Liver (tissue), 9 donors: Measurements from ENCODE around the gene HSD17B4. TPM values are rescaled to one million over a fixed set of nuclear protein-coding genes. Genes with fewer than 3 reads are reported as not detected.

Experiments
- DNase-seq: peaks from one replicate; pipeline ENCODE4 v3.0.0-alpha.2; 2017; ENCODE audit warnings: low spot score
- H3K27ac ChIP-seq, 2 donors: one replicate each; pipeline ENCODE4 v1.7.0; 2013; ENCODE audit warnings: inconsistent platforms in 2 of 2, low read length in 2 of 2, control low read depth in 1 of 2, low read depth in 1 of 2, mild to moderate bottlenecking in 1 of 2
- H3K27me3 ChIP-seq, 4 donors: one replicate each; pipeline versions ENCODE4 v1.6.1 to v1.7.0; 2013; ENCODE audit warnings: low read length in 3 of 4, inconsistent platforms in 1 of 4, mild to moderate bottlenecking in 1 of 4, moderate library complexity in 1 of 4; ENCODE audit not compliant: control insufficient read depth in 4 of 4, insufficient read depth in 4 of 4
- H3K36me3 ChIP-seq, 4 donors: one replicate each; pipeline versions ENCODE4 v1.6.1 to v1.7.0; 2013; ENCODE audit warnings: low read length in 3 of 4, mild to moderate bottlenecking in 3 of 4, low read depth in 1 of 4, moderate library complexity in 1 of 4; ENCODE audit not compliant: control insufficient read depth in 4 of 4, insufficient read depth in 3 of 4
- H3K4me1 ChIP-seq, 4 donors: one replicate each; pipeline versions ENCODE4 v1.6.1 to v1.7.0; 2013; ENCODE audit warnings: low read length in 3 of 4, mild to moderate bottlenecking in 3 of 4, moderate library complexity in 1 of 4; ENCODE audit not compliant: control insufficient read depth in 4 of 4, insufficient read depth in 4 of 4
- H3K4me3 ChIP-seq, 3 donors: one replicate each; pipeline versions ENCODE4 v1.6.1 to v1.7.0; 2013; ENCODE audit warnings: low read length in 3 of 3, control low read depth in 1 of 3, low read depth in 1 of 3, mild to moderate bottlenecking in 1 of 3
- H3K9ac ChIP-seq, 2 donors: one replicate each; pipeline ENCODE4 v1.7.0; 2013; ENCODE audit warnings: low read length in 2 of 2, mild to moderate bottlenecking in 2 of 2, moderate library complexity in 2 of 2, control low read depth in 1 of 2, low read depth in 1 of 2
- H3K9me3 ChIP-seq, 4 donors: one replicate each; pipeline versions ENCODE4 v1.6.1 to v1.7.0; 2013; ENCODE audit warnings: low read length in 3 of 4; ENCODE audit not compliant: control insufficient read depth in 4 of 4
- ATF3 ChIP-seq: IDR thresholded peaks from 2 replicates; pipeline ENCODE4 v1.6.1; 2016; ENCODE audit warnings: antibody characterized with exemption
- CTCF ChIP-seq: fragments of 150-350 bp; IDR thresholded peaks from 2 replicates; pipeline ENCODE4 v1.5.1; 2017; ENCODE audit warnings: improper control_type of control experiment, low read depth, low read length; ENCODE audit not compliant: missing input control
- EGR1 ChIP-seq, 2 donors: IDR thresholded peaks; 2 replicates each; pipeline ENCODE4 v1.6.1; 2016 to 2018; ENCODE audit warnings: antibody characterized with exemption in 2 of 2, low read depth in 2 of 2
- FOXA1 ChIP-seq: IDR thresholded peaks from 2 replicates; pipeline ENCODE4 v1.6.1; 2016; ENCODE audit warnings: antibody characterized with exemption
- FOXA2 ChIP-seq: IDR thresholded peaks from 2 replicates; pipeline ENCODE4 v1.6.1; 2016; ENCODE audit warnings: antibody characterized with exemption
- GABPA ChIP-seq, 2 donors: IDR thresholded peaks in 1 of 2; conservative IDR thresholded peaks in 1 of 2; 2 replicates each; pipeline ENCODE4 v1.6.1; 2016; ENCODE audit warnings: antibody characterized with exemption in 2 of 2, mild to moderate bottlenecking in 1 of 2, moderate library complexity in 1 of 2
- HNF4A ChIP-seq, 2 donors: conservative IDR thresholded peaks; 2 replicates each; pipeline ENCODE4 v1.6.1; 2016; ENCODE audit warnings: antibody characterized with exemption in 2 of 2, mild to moderate bottlenecking in 2 of 2
- HNF4G ChIP-seq: IDR thresholded peaks from 2 replicates; pipeline ENCODE4 v1.6.1; 2016; ENCODE audit warnings: antibody characterized with exemption
- JUND ChIP-seq, 2 donors: IDR thresholded peaks; 2 replicates each; pipeline ENCODE4 v1.6.1; 2016; ENCODE audit warnings: antibody characterized with exemption in 2 of 2
- MAX ChIP-seq: IDR thresholded peaks from 2 replicates; pipeline ENCODE4 v1.6.1; 2016; ENCODE audit warnings: antibody characterized with exemption
- NR2F2 ChIP-seq: IDR thresholded peaks from 2 replicates; pipeline ENCODE4 v1.6.1; 2016; ENCODE audit warnings: antibody characterized with exemption
- RAD21 ChIP-seq, 2 donors: IDR thresholded peaks; 2 replicates each; pipeline ENCODE4 v1.6.1; 2016; ENCODE audit warnings: antibody characterized with exemption in 2 of 2, mild to moderate bottlenecking in 2 of 2
- REST ChIP-seq: IDR thresholded peaks from 2 replicates; pipeline ENCODE4 v1.6.1; 2016; ENCODE audit warnings: antibody characterized with exemption, mild to moderate bottlenecking
- RXRA ChIP-seq, 2 donors: IDR thresholded peaks; 2 replicates each; pipeline ENCODE4 v1.6.1; 2017 to 2018; ENCODE audit warnings: antibody characterized with exemption in 2 of 2, mild to moderate bottlenecking in 1 of 2
- SP1 ChIP-seq: IDR thresholded peaks from 2 replicates; pipeline ENCODE4 v1.6.1; 2018; ENCODE audit warnings: antibody characterized with exemption, mild to moderate bottlenecking
- TAF1 ChIP-seq: conservative IDR thresholded peaks from 2 replicates; pipeline ENCODE4 v1.6.1; 2016; ENCODE audit warnings: antibody characterized with exemption, mild to moderate bottlenecking
- YY1 ChIP-seq: IDR thresholded peaks from 2 replicates; pipeline ENCODE4 v1.6.1; 2016; ENCODE audit warnings: antibody characterized with exemption, mild to moderate bottlenecking
- ZBTB33 ChIP-seq: IDR thresholded peaks from 2 replicates; pipeline ENCODE4 v1.6.1; 2016; ENCODE audit warnings: antibody characterized with exemption
- WGBS: extraction: QIAGEN DNeasy Blood & Tissue Kit; methylation state at CpG from one replicate; pipeline ENCODE4 v1.1.7; 2013; 5-methylcytosine and 5-hydroxymethylcytosine counted together
- polyA plus RNA-seq, 2 donors: library from polyadenylated mRNA; stranded (reverse) in 1 of 2; unstranded in 1 of 2; fragments of 200-250 nt in 1 of 2; fragments of >200 nt in 1 of 2; fragmentation: Nextera tagmentation in 1 of 2; extraction: Ambion mirVana in 1 of 2; gene quantifications; one replicate each; pipeline versions ENCODE4 v1.2.1 to v1.2.3, GENCODE V29; 2013 to 2015
- total RNA-seq, 2 donors: library from RNA; depleted of rRNA; stranded (reverse); fragments of >200 nt; gene quantifications; one replicate each; pipeline ENCODE4 v1.2.3, GENCODE V29; 2014
- donor health status: healthy.
- donor health status: healthy.
- donor health status: healthy.
- donor health status: healthy.
- donor health status: healthy.

The HSD17B4 gene
- total and polyA plus RNA-seq, 4 donors: 299 to 699 (median 393) TPM

- H3K27me3 ChIP-seq: no peaks in the 10 kb centered on the region
- H3K27ac ChIP-seq: peak overlapping the region; percentile 89 to 90
- no peak for DNase-seq
- TF ChIP-seq HNF4G (no peak), EGR1 (IDR thresholded peaks at IDR 0.05; ENCODE audit: low read depth in 2 of 2) (no peak), CTCF (no peak), NR2F2 (no peak), SP1 (no peak), HNF4A (conservative IDR thresholded peaks at IDR 0.05) (no peak), JUND (IDR thresholded peaks at IDR 0.05) (no peak), RXRA (IDR thresholded peaks at IDR 0.05) (no peak), FOXA2 (no peak), FOXA1 (no peak), ATF3 (no peak), RAD21 (IDR thresholded peaks at IDR 0.05) (no peak), YY1 (no peak)
- peaks cover 6 to 31% (median 23%) of the 10 kb centered on the region in 4 donors for H3K4me1 ChIP-seq
- H3K9ac ChIP-seq: no peak overlapping the region
- H3K9me3 ChIP-seq: no peaks in the 10 kb centered on the region
- WGBS: 22% methylated on average over 6 of the region's 6 CpGs
- peak overlapping the region in 2 of 3 donors; percentile 70 to 77 for H3K4me3 ChIP-seq
- peaks cover 0 to 1% (median 0%) of the 10 kb centered on the region in 4 donors for H3K36me3 ChIP-seq
Observed at GRCh38 chr5:119452060-119452372, 281 bp upstream of the HSD17B4 start.

GRCh38 chr5:119453040-119453373 is 710 bp downstream of the HSD17B4 start:
- peak overlapping the region; percentile 89 to 90 for H3K27ac ChIP-seq
- H3K4me3 ChIP-seq: peak overlapping the region; percentile 70 to 84 (median 77)
- H3K36me3 ChIP-seq: peaks cover 0 to 3% (median under 1%) of the 10 kb centered on the region in 4 donors
- TF ChIP-seq HNF4A (conservative IDR thresholded peaks at IDR 0.05): no peak
- TF ChIP-seq SP1: no peak
- peak; percentile 4 for TF ChIP-seq MAX
- no peak for TF ChIP-seq REST
- TF ChIP-seq RXRA (IDR thresholded peaks at IDR 0.05): no peak
- TF ChIP-seq ATF3: no peak
- no peak for TF ChIP-seq YY1
- TF ChIP-seq TAF1: no peak
- TF ChIP-seq CTCF: no peak
- no peak for TF ChIP-seq FOXA2
- TF ChIP-seq ZBTB33: no peak
- no peak for TF ChIP-seq FOXA1
- no peak for TF ChIP-seq JUND (IDR thresholded peaks at IDR 0.05)
- peak in 1 of 2 donors; percentile 15 for TF ChIP-seq RAD21 (IDR thresholded peaks at IDR 0.05)
- no peak for TF ChIP-seq EGR1 (IDR thresholded peaks at IDR 0.05; ENCODE audit: low read depth in 2 of 2)
- no peak for TF ChIP-seq HNF4G
- no peak for TF ChIP-seq GABPA (IDR thresholded peaks at IDR 0.05 in 1 of 2, conservative IDR thresholded peaks at IDR 0.05 in 1 of 2)
- TF ChIP-seq NR2F2: no peak
- H3K9me3 ChIP-seq: no peaks in the 10 kb centered on the region
- 3% methylated on average over 12 of the region's 12 CpGs for WGBS
- no peaks in the 10 kb centered on the region for H3K27me3 ChIP-seq
- no peak for DNase-seq
- peak overlapping the region; percentile 51 to 76 for H3K9ac ChIP-seq
- H3K4me1 ChIP-seq: peaks cover 6 to 33% (median 24%) of the 10 kb centered on the region in 4 donors
